Hematopoietic multipotent progenitor cell (in vitro differentiated cells): Measurements from ENCODE around the gene ETS2. TPM values are rescaled to one million over a fixed set of nuclear protein-coding genes. Genes with fewer than 3 reads are reported as not detected.

ENCODE experiments used
- DNase-seq, 3 donors: peaks; one replicate each; pipeline ENCODE4 v3.0.0-alpha.2; 2011 to 2015; ENCODE audit warnings: low read depth in 2 of 3, low spot score in 2 of 3
- total RNA-seq: library from RNA; depleted of rRNA; stranded (reverse); fragments of >200 nt; gene quantifications from one replicate; pipeline ENCODE4 v1.2.3, GENCODE V29; 2012

Gene ETS2
- total RNA-seq, result 87.3 TPM

DNA sequence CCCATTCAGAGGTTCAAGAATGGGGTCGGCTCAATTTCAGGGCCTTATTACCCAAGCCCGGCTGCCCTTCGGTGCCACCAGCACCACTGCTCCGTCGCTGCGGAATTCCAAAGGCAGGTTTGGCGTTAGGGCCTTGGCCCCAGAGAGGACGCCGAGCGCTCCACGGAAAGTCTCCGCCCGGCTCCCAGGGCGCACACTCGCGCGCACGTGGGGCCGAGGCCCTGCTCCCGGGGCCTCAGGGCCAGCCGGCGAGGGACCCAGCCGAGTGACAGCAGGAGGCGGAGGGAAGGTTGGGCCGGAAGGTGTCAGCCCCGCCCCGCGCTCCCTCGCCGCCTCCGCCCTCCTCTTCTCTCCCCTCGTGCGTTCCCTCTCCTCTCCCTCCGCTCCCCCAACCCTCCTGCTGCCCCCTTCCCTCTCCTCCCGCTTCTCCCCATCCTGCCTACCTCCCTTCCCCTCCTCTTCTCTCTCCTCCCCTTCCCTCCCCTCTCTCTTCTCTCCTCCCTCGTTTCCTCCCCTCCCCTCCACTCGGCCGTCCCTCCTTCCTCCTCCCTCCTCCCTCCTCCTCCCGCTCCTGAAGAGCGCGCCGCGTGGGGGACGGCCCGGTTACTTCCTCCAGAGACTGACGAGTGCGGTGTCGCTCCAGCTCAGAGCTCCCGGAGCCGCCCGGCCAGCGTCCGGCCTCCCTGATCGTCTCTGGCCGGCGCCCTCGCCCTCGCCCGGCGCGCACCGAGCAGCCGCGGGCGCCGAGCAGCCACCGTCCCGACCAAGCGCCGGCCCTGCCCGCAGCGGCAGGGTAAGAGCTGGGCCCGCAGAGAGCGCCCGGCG is at the start of gene ETS2:
Gene ETS2 (plus strand): TSS at position 602 of the 825 bp plus-strand sequence. CDS start 4,106 bp downstream, outside the sequence.
- peak; percentile 38 to 95 (median 91) for DNase-seq

DNA sequence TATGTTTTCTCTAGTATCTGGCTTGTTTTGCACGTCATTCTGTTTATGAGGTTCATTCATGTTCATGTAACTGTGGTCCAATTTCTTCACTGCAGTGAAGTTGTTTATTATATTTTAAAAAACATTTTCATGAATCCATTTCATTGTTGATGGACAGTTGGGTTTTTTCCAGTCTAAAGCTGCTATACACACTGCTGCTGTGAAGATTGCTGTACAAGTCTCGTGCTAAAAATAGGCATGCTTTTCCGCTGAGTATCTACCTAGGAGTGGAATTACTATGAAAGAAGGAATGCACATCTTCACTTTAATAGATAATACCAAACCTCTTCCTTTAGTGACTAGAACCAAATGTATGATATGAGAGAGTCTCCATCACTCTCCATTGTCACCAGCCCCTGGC is 49.0 kb upstream of the ETS2 start:
- no peak for DNase-seq

GRCh38 chr21:38758501-38759214 is 47.1 kb upstream of the ETS2 start:
- DNase-seq, result no peak

- no peak for DNase-seq
Observed at GRCh38 chr21:38759413-38759812, 46.3 kb upstream of the ETS2 start.

- peak in 2 of 3 donors; percentile 57 to 81 for DNase-seq
Observed at GRCh38 chr21:38760017-38760761, 45.5 kb upstream of the ETS2 start.

DNA sequence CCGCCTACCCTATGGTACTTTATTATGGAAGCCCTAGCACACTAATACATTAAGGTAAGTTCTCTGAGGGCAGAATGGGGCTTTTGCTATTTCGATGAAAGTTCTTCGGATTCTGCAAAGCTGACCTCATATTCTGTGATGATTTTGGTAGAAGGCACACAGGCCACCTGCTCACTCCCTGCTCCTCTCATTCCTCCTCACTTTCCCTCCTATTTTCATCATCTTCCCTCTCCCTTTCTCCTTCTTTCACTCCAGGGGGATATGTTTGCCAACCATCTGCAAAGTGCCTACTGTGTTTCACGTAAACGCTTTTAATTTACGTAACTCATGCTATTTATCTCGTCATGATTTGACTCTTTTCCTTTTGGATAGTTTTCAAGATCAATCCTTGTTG is 45.0 kb upstream of the ETS2 start:
- DNase-seq, result no peak

DNA sequence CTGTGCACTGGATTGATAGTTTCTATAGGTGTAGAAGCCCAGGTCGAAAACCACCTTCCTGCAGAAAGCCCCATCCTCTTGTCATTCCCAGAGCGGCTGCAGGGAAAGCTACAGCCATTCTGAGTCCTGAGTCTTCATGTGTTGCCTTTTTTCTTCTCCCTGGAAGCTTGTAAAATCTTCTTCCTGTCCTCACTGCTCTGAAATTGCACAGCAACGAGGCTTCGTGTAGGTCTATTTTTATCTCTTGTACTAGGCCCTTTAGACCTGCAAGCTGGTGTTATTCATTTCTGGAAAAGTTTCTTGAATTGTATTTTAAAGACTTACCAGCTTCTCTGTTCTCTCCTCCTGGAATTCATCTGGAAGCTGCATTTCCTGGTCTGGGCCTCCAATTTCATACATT is 44.2 kb upstream of the ETS2 start:
- DNase-seq, result no peak

DNA sequence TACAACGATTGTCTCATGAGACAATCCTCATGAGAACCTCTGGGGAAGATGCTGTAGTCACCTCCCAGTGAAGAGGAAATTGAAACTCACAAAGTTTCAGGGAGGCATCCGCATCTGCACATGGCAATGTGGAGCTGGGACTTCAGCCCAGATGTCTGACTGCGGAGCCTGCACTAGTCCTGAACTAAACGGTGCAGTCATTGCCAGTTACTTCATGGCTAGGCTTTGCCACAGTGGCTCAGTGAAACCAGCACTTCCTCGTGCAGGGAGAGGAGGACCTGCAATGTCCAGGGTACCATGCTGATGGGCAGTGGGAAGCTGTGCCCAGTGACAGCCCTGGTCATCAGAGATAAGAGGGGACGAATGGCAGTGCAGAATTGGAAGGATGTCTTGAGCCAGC is 40.7 kb upstream of the ETS2 start:
- no peak for DNase-seq

GRCh38 chr21:38766987-38767722 is 38.6 kb upstream of the ETS2 start:
- DNase-seq, result peak; percentile 33 to 78 (median 66)

DNA sequence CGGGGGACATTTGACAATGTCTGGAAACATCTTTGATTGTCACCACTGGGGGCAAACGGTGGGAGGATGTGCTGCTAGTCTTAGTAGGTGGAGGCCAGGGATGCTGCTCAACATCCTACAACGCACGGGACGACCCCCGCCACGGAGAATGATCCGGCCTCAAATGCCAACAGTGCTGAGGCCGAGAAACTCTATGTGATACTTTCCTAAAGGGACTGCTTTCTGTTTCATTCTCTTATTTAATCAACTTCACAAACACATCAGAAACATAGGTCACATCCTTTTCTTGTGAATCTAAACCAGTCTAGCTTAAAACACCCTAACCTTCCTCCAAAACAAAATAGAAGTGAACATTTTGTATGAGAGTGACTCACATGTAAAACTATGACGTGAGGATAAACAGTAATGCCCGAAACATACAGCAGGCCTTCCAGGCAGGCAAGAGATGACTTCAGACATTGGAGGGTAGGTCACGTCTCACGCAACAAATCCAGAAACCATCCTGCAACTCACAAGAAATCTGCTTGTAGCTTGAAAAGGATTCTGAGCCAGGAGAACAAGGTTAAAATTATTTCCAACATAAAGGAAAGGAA is 37.2 kb upstream of the ETS2 start:
- DNase-seq, result peak in 1 of 3 donors; percentile 4

DNA sequence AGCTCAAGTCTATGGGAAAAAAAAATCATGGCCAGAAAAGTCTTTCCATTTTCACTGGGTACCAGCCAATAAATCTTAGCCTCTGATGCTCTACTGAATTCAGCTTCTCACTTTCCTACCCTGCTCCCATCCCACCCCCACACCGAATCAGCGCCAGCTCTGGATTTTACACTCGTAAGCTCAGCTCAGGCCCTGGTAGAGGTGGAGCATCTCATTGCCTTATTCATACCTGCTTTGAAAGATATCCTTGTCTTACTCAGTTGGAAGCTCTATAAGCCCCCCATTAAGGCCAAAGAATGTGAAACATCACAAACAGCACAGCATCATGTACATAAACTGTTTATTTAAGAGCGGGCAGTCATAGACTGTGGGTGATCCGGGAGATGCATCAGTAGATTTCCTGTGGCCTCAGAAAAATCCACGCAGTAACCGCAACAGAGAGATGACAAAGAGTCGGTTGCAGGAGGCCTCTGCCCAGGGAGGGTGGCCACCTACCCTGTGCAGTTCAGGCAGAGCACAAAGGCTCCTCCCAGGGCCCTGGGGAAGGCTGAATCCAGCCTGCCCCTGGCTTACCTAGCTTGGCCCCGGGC is 36.4 kb upstream of the ETS2 start:
- no peak for DNase-seq

DNA sequence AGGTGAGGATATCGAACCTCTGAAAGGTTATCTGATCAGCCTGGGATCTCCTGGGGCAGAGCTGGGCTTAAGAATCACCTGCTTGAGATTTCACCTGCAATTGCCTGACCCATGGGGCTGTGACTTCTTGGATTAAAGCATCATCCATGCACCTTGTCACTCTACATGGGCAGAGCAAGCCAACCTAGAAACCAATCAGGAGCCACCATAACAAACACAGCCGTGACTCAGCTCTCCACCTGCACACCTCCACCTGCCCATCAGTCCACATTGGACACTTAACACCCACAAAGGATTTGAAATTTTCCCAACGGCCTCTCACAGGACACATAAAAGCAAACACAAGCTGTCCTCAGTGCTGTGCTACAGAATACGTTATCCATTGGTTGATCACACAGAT is 35.1 kb upstream of the ETS2 start:
- DNase-seq, result no peak

DNA sequence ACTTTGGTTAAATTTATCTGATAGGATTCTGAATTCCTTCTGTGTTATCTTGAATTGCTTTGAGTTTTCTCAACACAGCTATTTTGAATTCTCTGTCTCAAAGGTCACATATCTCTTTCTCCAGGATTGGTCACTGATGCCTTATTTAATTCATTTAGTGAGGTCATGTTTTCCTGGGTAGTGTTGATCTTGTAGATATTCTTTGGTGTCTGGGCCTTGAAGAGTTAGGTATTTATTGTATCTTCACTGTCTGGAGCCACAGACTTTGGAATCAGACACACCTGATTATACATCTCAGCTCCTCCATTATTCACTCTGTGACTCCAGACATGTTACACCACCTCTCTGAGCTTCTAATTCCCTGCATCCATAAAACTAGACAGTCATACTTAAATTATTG is 34.2 kb upstream of the ETS2 start:
- DNase-seq, result no peak

DNA sequence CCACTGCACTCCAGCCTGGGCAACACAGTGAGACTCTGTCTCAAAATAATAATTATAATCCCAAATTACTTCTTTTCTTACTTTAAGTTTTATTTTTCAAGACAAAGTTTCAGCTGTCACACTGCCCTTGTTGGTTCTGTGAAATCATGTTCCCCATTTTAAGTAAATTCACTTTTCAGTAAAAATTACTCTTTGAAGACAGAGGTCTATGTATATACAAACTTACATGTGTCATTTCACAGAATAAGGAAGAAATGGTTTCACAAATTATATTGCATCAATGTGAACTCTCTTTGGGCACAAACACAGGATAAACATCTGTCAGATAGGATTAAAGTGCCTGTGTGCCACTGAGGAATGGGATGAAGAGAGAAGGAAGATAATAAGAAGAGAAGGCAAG is 33.1 kb upstream of the ETS2 start:
- DNase-seq, result no peak

DNA sequence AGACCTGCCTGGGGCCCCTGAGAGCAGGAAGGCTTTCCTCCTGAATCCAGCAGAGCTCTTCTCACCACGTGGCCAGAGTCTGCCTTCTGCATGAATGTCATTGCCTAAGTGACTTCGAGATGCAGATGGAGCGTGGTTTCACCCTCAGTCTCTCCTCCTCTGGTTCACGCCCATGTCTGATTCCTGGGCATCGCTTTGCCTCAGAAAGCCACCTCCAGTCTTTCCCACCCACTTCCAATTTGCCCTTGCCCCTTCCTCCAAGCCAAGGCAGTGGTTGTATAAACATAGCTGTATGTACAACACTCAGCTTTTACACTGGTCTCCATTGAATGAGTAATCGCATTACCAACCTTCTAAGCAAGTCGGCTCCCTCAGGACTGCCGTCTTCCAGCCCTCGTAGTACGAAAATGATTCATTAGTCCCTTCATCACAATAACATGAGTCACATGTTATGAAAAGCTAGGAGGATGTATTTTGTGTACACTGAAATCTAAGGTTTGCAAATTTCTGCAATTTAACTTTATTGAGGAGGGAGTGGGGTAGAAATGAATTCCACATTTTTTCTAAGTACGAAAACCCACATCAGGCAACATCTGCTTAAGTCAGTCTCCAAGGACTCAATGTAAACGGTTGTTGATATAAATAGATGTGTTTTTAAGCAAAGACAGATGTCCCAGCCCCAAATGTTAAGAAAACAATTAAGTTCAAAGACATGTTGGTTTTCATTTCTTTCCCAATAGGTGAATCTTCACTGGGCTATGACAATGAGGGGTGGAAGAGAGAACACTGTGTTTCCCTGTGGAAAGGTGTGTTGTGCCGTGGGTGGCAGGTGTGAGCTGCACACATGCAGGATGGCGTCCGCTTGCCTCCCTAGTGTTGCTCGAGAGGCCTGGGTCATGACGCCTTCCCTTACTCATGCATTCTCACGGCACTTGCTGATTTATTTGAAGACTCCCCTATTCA is 32.3 kb upstream of the ETS2 start:
- DNase-seq, result no peak

- no peak for DNase-seq
Observed at GRCh38 chr21:38774152-38774551, 31.6 kb upstream of the ETS2 start.

GRCh38 chr21:38774586-38775285 is 31.0 kb upstream of the ETS2 start:
- DNase-seq, result no peak

- no peak for DNase-seq
Observed at GRCh38 chr21:38775733-38776132, 30.0 kb upstream of the ETS2 start.
